Left ventricle myocardium inferior (tissue), 1 donor: ENCODE measurements around the gene TCF7L1. TPM values are rescaled to one million over a fixed set of nuclear protein-coding genes. Genes with fewer than 3 reads are reported as not detected.

Source experiments
- DNase-seq: peaks from one replicate; pipeline ENCODE4 v3.0.0-alpha.2; 2020
- H3K27ac ChIP-seq: fragments of 200-600 bp; replicated peaks from 2 replicates; pipeline ENCODE4 v1.8.0; 2021
- H3K27me3 ChIP-seq: fragments of 200-600 bp; 2 replicates; pipeline ENCODE4 v1.8.0; 2021; ENCODE audit warnings: low read depth
- H3K36me3 ChIP-seq: fragments of 200-600 bp; 2 replicates; pipeline ENCODE4 v1.8.0; 2021
- H3K4me1 ChIP-seq: fragments of 200-600 bp; 2 replicates; pipeline ENCODE4 v1.8.0; 2021
- H3K4me3 ChIP-seq: fragments of 200-600 bp; 2 replicates; pipeline ENCODE4 v1.8.0; 2021; ENCODE audit warnings: mild to moderate bottlenecking, moderate library complexity
- H3K9me3 ChIP-seq: fragments of 200-600 bp; replicated peaks from 2 replicates; pipeline ENCODE4 v1.8.0; 2021
- CTCF ChIP-seq: fragments of 200-600 bp; IDR thresholded peaks from 2 replicates; pipeline ENCODE4 v1.8.0; 2021; ENCODE audit warnings: antibody characterized with exemption, mild to moderate bottlenecking, borderline replicate concordance
- intact Hi-C: fragments of 100-400 bp; cut with micrococcal nuclease; formaldehyde crosslinking; loops from one replicate; pipeline ENCODE4 v1.11.0; 2022
- total RNA-seq: library from RNA; stranded (reverse); fragmentation: NEBNext Ultra II Directional; extraction: Animal tissue kit (Norgen Biotek cat#: 25700); gene quantifications from one replicate; pipeline ENCODE4 v1.2.1, GENCODE V29; 2021
- donor health status: DM: no; HTN: yes; CAD: no; lungs with severe emphysema.

The TCF7L1 gene
- total RNA-seq, 1 donor from 2014 or later: 7.0 TPM

- intact Hi-C loops: no loop called here
Observed at GRCh38 chr2:85181134-85181631, 48.0 kb downstream of the TCF7L1 start.

GRCh38 chr2:85181844-85182456 is 48.8 kb downstream of the TCF7L1 start:
- Histone ChIP-seq H3K4me3 (no peak overlapping the region), H3K27ac (no peak overlapping the region), H3K27me3 (no peaks in the 10 kb centered on the region), H3K36me3 (no peaks in the 10 kb centered on the region), H3K9me3 (no peaks in the 10 kb centered on the region), H3K4me1 (peaks cover 63% of the 10 kb centered on the region)
- DNase-seq: no peak
- intact Hi-C loops: no loop called here
- TF ChIP-seq CTCF: no peak

More at GRCh38 chr2:85181134-85181631, 48.0 kb downstream of the TCF7L1 start:
- H3K27ac ChIP-seq: no peak overlapping the region
- H3K27me3 ChIP-seq: no peaks in the 10 kb centered on the region
- peak; percentile 35 for TF ChIP-seq CTCF
- no peaks in the 10 kb centered on the region for H3K9me3 ChIP-seq
- H3K4me1 ChIP-seq: peaks cover 66% of the 10 kb centered on the region
- no peaks in the 10 kb centered on the region for H3K36me3 ChIP-seq
- no peak overlapping the region for H3K4me3 ChIP-seq
- DNase-seq: no peak

GRCh38 chr2:85183076-85183475 is 49.9 kb downstream of the TCF7L1 start:
- intact Hi-C loops: no loop called here
- Histone ChIP-seq H3K4me3 (no peak overlapping the region), H3K4me1 (peaks cover 54% of the 10 kb centered on the region), H3K27me3 (no peaks in the 10 kb centered on the region), H3K27ac (no peak overlapping the region), H3K36me3 (no peaks in the 10 kb centered on the region), H3K9me3 (no peaks in the 10 kb centered on the region)
- TF ChIP-seq CTCF: no peak
- DNase-seq: no peak

GRCh38 chr2:85183479-85183878 is 50.3 kb downstream of the TCF7L1 start:
- peaks cover 53% of the 10 kb centered on the region for H3K4me1 ChIP-seq
- no peak overlapping the region for H3K4me3 ChIP-seq
- H3K36me3 ChIP-seq: no peaks in the 10 kb centered on the region
- H3K27ac ChIP-seq: no peak overlapping the region
- intact Hi-C loops: no loop called here
- no peak for DNase-seq
- no peaks in the 10 kb centered on the region for H3K9me3 ChIP-seq
- TF ChIP-seq CTCF: no peak
- no peaks in the 10 kb centered on the region for H3K27me3 ChIP-seq

GRCh38 chr2:85184231-85184630 is 51.0 kb downstream of the TCF7L1 start:
- Histone ChIP-seq H3K27me3 (no peaks in the 10 kb centered on the region), H3K36me3 (no peaks in the 10 kb centered on the region), H3K9me3 (no peaks in the 10 kb centered on the region), H3K27ac (no peak overlapping the region), H3K4me1 (peaks cover 53% of the 10 kb centered on the region), H3K4me3 (no peak overlapping the region)
- no peak for DNase-seq
- no peak for TF ChIP-seq CTCF
- intact Hi-C loops: no loop called here
